IPS-18c (cell line): ENCODE measurements around the gene PPP1R3G.
"Not testable (repeated sequence)": the region's sequence is repeated elsewhere in the genome, so short reads cannot be mapped to it uniquely, and the experiment has no call there.

Experiments used
- H3K4me3 ChIP-seq: 2 replicates; pipeline ENCODE4 v1.7.0; 2013; ENCODE audit warnings: low read depth, mild to moderate bottlenecking, low read length, moderate library complexity; ENCODE audit not compliant: insufficient read depth
- H3K9me3 ChIP-seq: one replicate; pipeline ENCODE4 v1.6.1; 2013; ENCODE audit warnings: mild to moderate bottlenecking, low read length, moderate library complexity; ENCODE audit not compliant: control insufficient read depth, insufficient read depth

The PPP1R3G gene

GRCh38 chr6:5103250-5103649 is 18.1 kb downstream of the PPP1R3G start:
- no peak overlapping the region for H3K4me3 ChIP-seq
- no peaks in the 10 kb centered on the region for H3K9me3 ChIP-seq

GRCh38 chr6:5104667-5105066 is 19.5 kb downstream of the PPP1R3G start:
- H3K4me3 ChIP-seq: no peak overlapping the region
- H3K9me3 ChIP-seq: no peaks in the 10 kb centered on the region

- no peak overlapping the region for H3K4me3 ChIP-seq
- no peaks in the 10 kb centered on the region for H3K9me3 ChIP-seq
Measured at GRCh38 chr6:5105146-5105545, 20.0 kb downstream of the PPP1R3G start.

- Histone ChIP-seq H3K9me3 (no peaks in the 10 kb centered on the region), H3K4me3 (no peak overlapping the region)
Measured at GRCh38 chr6:5107341-5107740, 22.2 kb downstream of the PPP1R3G start.

DNA sequence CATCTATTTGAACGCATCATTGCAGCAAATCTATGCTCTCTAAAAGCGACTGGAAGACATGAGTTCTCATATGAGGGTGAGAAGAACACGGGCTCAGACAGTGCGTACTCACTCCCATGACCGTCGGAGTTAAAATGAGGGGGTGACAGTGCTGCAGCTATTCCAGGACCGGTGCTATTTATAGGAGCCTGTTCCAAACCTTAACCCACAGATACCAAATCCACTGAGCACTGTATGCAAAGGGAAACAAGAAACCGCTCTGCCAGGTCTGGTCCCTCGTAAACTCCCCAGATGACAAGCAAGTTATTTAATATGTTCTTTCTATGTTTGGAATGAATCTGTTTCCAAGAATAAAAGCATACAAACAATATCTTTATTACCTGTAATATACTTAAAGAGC is 22.9 kb downstream of the PPP1R3G start:
- Histone ChIP-seq H3K9me3 (no peaks in the 10 kb centered on the region), H3K4me3 (no peak overlapping the region)

- H3K9me3 ChIP-seq: no peaks in the 10 kb centered on the region
Measured at GRCh38 chr6:5108536-5109150, 23.5 kb downstream of the PPP1R3G start.

DNA sequence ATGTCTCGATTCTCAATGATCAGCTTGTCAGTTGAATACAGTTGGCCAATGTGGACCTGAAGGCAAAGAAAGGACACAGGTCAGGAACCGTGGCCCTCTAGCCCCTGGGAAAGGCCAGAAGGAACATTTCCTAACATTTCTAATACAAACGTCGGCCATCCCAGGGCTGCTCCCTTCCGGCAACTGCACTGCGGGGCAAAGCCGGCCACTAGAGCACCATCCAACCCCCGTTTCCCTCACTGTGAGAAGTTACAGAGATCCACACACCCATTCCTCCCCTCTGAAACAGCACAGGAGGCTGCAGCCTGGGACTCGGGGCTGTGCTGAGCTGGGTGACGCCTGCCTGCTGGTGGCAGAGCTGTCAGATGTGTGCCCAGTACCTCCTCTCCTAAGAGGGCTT is 24.3 kb downstream of the PPP1R3G start:
- H3K4me3 ChIP-seq: no peak overlapping the region
- H3K9me3 ChIP-seq: no peaks in the 10 kb centered on the region

More at GRCh38 chr6:5108536-5109150, 23.5 kb downstream of the PPP1R3G start:
- H3K4me3 ChIP-seq: no peak overlapping the region

DNA sequence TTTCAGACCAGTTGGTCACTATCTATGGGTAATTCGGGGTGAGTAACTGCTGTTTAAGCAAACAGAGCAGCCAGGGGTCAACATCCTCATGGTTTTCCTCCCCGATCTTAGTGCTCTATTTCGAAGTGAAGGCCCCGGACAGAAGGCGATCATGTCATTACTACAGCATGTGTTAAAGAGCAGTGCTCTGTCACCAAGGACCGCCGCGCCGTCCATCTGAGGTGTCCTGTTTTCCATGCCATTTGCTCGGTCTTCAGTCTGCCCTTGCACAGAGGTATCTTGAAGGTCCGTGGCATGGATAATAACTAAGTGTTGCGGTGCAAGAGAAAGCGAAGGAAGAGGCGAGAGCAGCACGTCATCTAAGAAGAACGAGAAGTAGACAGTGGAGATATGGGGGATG is 25.1 kb downstream of the PPP1R3G start:
- Histone ChIP-seq H3K4me3 (no peak overlapping the region), H3K9me3 (no peaks in the 10 kb centered on the region)

DNA sequence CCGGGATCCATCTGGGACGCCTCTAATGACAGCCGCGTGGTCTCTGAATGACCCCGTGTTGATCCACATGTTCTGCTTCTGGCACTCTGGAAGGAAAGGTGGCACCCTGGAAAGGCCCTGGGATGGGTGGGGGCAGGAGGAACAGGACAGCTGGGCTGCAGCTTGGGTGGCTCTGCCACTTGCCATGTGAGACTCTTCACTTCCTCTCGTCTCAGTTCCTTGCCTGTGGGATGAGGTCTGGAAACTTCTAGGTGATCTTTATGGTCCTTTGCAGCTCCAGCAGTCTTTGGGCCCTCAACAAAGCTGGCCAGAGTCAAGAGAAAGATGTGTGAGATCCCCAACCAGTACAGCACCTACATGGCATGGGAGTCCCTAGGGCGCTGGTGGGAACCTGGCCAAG is 26.5 kb downstream of the PPP1R3G start:
- Histone ChIP-seq H3K9me3 (no peaks in the 10 kb centered on the region), H3K4me3 (no peak overlapping the region)

GRCh38 chr6:5112066-5112799 is 27.1 kb downstream of the PPP1R3G start:
- Histone ChIP-seq H3K9me3 (no peaks in the 10 kb centered on the region), H3K4me3 (no peak overlapping the region)

- H3K9me3 ChIP-seq: no peaks in the 10 kb centered on the region
- no peak overlapping the region for H3K4me3 ChIP-seq
Measured at GRCh38 chr6:5113096-5113495, 28.0 kb downstream of the PPP1R3G start.

DNA sequence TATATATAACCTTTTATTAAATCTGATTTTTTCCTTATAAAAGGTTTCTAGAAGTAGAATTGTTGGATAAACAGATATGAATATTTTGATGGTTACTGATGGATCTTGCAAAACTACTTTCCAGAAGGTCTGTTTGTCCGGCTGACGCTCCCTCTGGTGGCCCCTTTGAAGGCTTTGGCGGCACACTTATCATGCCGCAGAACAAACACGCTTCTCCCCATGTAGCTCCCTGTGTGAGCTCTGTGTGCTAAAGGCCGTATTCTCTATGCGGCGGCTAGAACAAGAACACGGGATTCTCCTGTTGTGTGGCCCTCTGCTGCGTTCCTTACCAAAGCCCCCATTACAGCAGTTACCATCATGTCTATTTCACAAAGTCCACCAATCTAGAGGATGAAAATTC is 30.0 kb downstream of the PPP1R3G start:
- H3K9me3 ChIP-seq: peaks cover 2% of the 10 kb centered on the region
- no peak overlapping the region for H3K4me3 ChIP-seq

DNA sequence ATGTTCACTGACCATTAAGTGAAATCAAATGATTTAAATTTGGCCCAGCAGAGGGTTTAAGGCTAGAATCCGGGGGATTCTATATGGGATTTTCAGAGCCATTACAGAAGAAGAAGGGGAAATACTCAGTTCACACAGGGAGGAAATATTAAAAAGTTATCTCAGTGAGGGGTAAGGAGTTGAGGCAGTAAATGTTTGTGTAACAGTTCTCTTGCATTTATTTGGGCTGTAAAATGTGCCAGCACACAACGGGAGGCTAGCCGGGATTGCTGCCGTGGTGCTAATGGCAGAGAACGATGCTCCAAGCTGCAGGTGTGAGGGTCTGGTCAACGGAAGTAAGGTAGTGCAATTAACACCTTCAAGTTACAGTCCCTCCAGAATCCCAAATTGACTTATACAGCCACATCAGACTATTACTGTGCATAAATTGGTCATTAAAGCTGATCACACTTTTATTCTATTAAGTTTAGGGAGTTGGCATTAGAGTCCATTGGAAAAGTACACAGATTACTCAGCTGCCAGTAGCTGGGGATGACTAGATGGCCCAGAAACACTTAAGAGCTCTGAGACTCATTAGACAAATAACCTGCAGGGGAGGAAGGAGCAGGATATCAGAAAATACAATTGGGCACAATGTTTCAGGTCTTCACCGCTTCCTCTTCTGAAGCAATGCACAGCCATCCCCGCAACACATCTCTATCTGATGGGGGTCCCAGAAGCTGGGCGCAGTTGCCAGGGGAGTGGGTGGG is 31.3 kb downstream of the PPP1R3G start:
- no peak overlapping the region for H3K4me3 ChIP-seq

DNA sequence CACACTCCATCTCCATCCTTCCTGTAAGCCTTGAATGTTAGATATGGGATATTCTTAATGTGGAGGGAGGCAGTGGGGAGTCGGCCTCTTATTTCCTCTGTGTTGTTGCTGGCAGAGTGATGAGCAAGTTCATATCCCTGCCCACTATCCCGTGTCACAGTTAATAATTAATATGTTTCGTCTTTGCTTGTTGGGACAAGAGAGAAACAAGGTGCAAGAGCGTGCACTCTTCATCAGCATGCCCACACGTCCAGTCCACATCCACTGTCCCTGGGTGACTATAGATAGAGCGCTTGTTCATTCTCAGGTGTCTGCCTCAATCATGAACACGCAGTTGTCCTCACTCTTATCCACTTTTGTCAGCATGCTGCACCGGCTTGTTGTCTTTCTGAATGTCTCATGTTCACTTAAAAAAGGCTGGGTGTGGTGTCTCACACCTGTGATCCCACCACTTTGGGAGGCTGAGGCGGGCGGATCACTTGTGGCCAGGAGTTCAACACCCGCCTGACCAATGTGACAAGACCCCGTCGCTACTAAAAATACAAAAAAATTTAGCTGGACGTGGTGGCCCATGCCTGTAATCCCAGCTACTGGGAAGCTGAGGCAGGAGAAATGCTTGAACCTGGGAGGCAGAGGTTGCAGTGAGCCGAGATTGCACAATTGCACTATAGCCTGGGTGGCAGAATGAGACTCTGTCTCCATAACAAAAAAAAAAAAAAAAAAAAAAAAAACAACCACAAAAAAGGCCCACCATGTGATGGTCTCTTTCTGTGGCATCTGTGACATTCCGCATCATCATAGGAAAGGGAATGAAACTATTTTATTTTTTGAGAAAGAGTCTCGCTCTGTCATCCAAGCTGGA is 34.2 kb downstream of the PPP1R3G start:
- Histone ChIP-seq H3K9me3 (peaks cover 2% of the 10 kb centered on the region), H3K4me3 (no peak overlapping the region)

More for the DNA sequence above, 31.3 kb downstream of the PPP1R3G start:
- H3K9me3 ChIP-seq: peaks cover 2% of the 10 kb centered on the region

GRCh38 chr6:5120011-5120410 is 34.9 kb downstream of the PPP1R3G start:
- Histone ChIP-seq H3K4me3 (no peak overlapping the region), H3K9me3 (peaks cover 2% of the 10 kb centered on the region)

DNA sequence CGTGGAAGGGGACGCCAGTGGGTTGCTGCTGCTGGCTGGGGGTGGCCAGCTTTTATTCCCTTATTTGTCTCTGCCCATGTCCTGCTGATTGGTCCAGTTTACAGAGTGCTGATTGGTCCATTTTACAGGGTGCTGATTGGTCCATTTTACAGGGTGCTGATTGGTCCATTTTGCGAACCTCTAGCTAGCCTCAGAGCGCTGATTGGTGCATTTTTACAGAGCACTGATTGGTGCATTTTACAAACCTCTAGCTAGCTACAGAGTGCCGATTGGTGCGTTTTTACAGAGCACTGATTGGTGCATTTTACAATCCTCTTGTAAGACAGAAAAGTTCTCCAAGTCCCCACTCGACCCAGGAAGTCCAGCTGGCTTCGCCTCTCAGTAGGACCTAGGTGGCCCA is 35.4 kb downstream of the PPP1R3G start:
- H3K9me3 ChIP-seq: not testable (repeated sequence)

DNA sequence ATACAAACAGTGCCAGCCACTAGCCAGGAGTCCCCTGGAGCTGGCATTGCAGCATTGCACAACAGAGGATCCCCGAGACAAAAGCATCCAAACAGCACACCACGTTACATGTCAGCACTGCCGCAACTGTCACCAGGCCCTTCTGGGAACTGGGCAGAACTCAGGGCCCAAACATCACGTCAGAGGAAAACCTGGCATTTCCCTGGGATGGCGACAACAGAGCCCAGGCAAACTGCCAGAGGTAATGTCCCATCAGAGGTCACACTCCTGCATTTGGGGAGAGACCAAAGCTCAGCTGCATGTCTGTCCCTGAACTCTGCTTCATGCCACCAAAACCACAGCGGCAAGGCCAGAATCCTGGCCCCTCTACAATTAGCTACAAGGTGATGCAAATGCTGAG is 36.3 kb downstream of the PPP1R3G start:
- Histone ChIP-seq H3K9me3 (peaks cover 2% of the 10 kb centered on the region), H3K4me3 (no peak overlapping the region)

More for the DNA sequence above, 35.4 kb downstream of the PPP1R3G start:
- H3K4me3 ChIP-seq: not testable (repeated sequence)
